ENCODE measurements around the gene ATR.
A peak's percentile ranks its signal among the peaks of the same experiment; 100 is the strongest.
"Not testable (repeated sequence)": the region's sequence is repeated elsewhere in the genome, so short reads cannot be mapped to it uniquely, and the experiment has no call there.

The ATR gene

GRCh38 chr3:142595141-142595540 lies 16.6 kb upstream of the ATR start:
- DNase-seq (ENCODE audit: low spot score) = no peak

- not testable (repeated sequence) for DNase-seq (ENCODE audit: low spot score)
Observed at GRCh38 chr3:142592268-142592667, 13.7 kb upstream of the ATR start.

GRCh38 chr3:142588703-142589102 lies 10.2 kb upstream of the ATR start:
- no peak for DNase-seq (ENCODE audit: low spot score)

DNA sequence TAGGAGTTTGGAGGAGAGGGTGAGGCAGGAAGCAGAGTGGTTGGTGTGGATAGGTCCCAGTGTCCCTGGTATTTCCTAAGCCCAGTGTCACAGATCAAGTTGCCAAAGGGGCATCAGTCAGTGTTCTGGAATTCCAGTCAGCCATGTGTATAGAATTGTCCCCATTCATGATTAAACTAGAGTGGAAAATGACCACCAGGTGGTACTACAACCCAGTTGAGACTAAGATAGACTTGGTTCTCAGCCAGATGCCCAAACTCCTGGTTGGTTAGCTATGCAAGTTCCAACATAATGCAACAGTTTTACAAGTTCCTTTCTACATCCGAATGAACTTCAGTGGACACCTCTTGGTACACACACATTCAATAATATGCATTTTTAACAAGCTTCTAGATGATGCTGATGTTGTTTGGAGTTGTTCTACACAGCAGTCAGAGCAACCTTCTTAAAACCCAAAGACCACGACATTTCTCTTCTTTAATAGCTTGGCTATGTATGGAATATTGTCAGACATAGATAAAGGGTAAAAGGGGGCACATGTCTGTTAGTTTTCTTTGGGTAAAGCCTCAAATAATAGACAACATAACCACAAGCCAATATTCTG lies 8.4 kb upstream of the ATR start:
- DNase-seq (ENCODE audit: low spot score) = peak; percentile 37

DNA sequence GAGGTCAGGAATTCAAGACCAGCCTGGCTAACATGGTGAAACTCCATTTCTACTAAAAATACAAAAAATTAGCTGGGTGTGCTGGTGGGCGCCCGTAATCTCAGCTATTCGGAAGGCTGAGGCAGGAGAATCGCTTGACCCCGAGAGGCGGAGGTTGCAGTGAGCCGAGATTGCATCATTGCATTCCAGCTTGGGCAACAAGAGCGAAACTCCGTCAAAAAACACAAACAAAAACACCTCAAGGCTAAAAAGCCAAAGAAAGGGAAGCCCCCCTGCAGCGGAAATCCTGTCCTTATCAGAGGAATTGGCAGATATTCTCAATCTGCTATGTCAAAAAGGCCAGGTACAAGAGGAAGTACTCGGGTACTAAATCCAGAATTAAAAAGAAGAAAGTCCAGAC lies 2.5 kb upstream of the ATR start:
- not testable (repeated sequence) for DNase-seq (ENCODE audit: low spot score)

DNA sequence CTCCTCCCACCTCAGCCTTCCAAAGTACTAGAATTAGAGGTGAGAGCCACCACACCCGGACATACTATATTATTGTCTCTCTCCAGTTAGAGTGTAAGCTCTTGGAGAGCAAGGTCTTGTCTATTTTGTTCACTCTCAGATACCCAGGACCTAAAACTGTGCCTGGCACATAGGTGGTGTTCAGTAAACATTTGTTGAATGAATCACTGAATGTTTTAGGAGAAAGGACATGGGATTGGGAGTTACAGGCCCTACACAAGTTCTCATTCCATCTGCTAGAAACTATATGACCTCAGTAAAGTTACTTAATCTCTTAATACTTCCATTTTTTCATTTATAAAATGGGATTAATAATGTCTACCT lies 1.5 kb upstream of the ATR start:
- no peak for DNase-seq (ENCODE audit: low spot score)

DNA sequence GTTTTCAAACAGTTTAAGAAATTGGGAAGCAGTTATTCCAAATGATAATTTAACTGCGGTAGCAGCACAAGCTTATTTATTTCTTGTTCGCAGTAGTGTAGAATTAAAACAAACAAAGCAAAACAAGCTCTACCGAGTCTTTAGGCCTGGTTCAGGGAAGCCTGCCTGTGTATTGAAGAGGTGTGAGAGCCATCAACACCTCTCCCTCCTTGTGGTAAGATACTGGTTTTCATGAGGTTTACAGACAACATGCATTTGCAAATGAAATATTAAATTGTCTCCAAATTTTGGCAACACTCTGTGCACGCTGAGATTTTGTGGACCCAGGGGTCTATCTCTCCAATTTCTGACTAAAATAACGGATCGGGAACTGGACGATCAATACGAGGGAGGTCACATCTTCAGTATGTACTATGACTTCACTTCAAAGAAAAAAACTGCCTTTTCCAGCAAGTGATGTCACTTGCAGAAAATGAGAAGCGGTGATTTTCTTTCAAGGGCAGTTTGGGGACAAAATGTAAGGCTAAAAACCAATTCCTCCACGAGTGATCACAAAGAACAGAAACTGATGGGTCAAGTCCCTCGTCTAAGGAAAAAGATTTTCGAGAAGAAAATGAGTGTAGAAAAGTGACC lies 721 bp downstream of the ATR start:
- no peak for DNase-seq (ENCODE audit: low spot score)

DNA sequence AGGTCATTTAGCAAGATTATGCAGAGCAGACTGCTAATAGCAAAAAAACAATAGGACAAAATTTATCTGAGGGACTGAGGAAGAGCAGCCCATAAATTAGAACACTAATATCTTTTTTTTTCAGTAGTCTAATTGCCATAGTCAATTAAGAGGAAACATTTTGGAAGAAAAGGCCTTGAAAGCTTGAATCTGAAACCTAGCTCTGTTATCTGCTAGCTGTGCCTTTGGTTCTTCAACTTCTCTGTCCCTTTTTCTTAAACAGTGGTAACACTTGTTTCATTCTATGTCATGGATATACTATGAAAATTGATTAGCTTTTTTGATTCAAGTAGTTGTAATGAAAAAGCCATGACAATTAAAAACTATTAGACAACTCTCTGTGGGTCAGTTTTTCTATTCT lies 1.7 kb downstream of the ATR start:
- DNase-seq (ENCODE audit: low spot score) = no peak

DNA sequence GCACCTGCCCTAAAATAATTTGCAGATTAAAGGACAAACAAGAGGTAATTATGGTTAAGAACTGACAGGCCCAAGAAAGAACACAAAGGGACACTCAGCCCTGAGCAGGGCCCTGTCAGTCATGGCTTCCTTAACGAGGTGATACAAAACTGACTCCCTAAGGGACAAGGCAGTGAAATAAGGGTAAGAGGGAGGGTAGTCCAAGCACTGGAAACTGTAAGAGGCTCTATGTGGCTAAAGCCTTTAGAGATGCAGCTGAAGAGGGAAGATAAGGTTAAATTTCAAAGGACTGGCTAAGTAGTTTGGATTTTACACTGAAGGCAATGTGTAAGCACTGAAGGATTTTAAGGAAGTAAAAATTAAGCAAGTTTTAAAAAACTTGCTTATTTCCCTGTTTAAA lies 3.9 kb downstream of the ATR start:
- no peak for DNase-seq (ENCODE audit: low spot score)

GRCh38 chr3:142574223-142574622 lies 4.3 kb downstream of the ATR start:
- DNase-seq (ENCODE audit: low spot score) = not testable (repeated sequence)

GRCh38 chr3:142569422-142569821 lies 9.1 kb downstream of the ATR start:
- DNase-seq (ENCODE audit: low spot score) = not testable (repeated sequence)

DNA sequence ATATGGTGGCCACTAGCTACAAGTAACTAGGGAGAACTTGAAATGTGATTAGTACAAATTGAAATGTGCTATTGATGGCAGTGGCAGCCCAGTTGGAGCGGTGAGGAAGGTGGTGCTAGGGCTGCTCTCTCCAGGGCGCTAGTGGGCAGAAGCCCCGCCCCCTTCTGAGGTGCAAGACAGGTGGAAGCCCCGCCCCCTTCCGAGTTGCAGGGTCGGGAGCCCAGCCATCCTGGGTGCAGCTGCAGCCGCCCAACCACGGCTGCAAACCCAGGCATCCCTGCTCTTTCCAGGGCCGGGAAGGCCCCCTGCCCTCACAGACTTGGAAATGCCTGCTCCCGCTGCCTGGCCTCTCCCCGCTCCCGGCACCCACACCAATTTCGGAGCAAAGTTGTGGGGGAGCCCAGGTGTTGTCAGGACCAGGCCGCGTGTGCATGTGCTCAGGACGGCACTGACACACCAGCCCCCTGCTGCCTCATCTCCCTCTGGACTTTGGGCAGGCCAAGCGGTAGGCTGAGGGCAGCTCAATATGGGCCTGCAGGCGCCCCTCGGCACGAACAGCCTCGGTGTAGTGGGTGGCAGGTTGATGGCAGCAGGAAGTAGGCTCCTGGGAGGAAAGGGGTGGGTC lies 10.0 kb downstream of the ATR start:
- no peak for DNase-seq (ENCODE audit: low spot score)

DNA sequence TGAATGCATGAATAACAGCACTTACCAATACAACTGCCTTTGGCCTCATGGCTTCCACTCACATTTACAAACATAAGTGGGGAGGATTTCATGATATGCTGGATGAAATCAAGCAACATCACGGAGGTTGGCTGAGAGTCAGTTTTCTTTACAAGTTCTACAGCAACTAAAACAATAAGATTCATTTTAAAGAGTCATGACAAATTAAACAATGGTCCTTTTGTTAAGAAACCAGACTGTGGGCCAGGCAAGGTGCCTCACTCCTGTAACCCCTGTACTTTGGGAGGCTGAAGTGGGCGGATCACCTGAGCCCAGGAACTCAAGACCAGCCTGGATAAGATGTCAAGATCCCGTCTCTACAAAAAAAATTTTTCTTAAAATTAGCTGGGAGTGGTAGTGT lies 12.4 kb downstream of the ATR start:
- DNase-seq (ENCODE audit: low spot score) = no peak

GRCh38 chr3:142563496-142563997 lies 15.0 kb downstream of the ATR start:
- no peak for DNase-seq (ENCODE audit: low spot score)

- DNase-seq (ENCODE audit: low spot score) = no peak
Observed at GRCh38 chr3:142560118-142560517, 18.4 kb downstream of the ATR start.

DNA sequence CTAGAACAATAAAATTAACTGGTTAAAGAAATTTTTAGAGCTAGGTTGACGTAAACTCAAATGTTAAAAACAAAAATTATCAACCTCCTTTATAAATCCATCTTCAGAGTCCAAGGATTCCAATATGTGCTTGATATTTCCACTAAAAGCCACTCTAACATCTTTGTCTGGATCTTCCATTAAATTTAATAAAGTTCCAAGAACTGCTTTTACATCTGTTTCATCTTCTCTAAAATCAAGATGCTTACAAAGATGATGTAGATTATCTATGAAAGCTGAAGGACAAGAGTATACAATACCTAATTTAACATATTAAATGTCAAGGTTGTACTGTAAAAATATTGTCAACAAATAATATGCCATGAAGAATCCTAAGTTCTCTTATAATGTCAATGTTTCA lies 24.8 kb downstream of the ATR start:
- DNase-seq (ENCODE audit: low spot score) = no peak

DNA sequence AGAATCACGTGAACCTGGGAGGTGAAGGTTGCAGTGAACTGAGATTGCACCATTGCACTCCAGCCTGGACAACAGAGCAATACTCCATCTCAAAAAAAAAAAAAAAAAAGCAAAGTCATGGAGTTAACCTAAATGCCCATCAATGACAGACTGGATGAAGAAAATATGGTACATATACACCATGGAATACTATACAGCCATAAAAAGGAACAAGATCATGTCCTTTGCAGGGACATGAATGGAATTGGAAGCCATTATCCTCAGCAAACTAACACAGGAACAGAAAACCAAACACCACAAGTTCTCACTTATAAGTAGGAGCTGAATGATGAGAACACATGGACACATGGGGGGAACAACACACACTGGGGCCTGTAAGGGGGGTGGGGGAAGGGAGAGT lies 26.0 kb downstream of the ATR start:
- DNase-seq (ENCODE audit: low spot score) = not testable (repeated sequence)

GRCh38 chr3:142549986-142550385 lies 28.5 kb downstream of the ATR start:
- DNase-seq (ENCODE audit: low spot score) = no peak

GRCh38 chr3:142543307-142543706 lies 35.2 kb downstream of the ATR start:
- no peak for DNase-seq (ENCODE audit: low spot score)

- DNase-seq (ENCODE audit: low spot score) = no peak
Observed at GRCh38 chr3:142542054-142542453, 36.5 kb downstream of the ATR start.

DNA sequence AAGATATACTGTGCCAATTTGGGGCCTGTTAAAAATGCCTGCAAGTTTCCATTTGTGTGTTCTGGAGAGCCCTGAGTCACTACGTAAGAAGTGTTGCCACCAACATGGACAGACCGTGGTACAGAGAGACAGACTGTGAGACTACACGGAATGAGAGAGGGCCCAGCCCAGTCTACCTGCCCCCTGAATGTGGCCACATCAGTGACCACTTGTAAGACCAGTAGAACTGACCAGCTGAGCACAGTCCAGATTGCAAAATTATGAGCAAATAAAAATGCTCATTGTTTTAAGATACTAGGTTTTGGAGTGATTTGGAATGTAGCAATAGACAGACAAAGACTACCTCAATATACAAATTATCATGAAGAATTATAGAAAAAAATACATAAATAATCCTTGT lies 42.0 kb downstream of the ATR start:
- no peak for DNase-seq (ENCODE audit: low spot score)

- DNase-seq (ENCODE audit: low spot score) = no peak
Observed at GRCh38 chr3:142534543-142534942, 44.0 kb downstream of the ATR start.

- DNase-seq (ENCODE audit: low spot score) = no peak
Observed at GRCh38 chr3:142530296-142530695, 48.2 kb downstream of the ATR start.
